H9 (cell line): Measurements from ENCODE around the gene TSGA10. TPM values are rescaled to one million over a fixed set of nuclear protein-coding genes. Genes with fewer than 3 reads are reported as not detected.

ENCODE experiments used
- DNase-seq: peaks from one replicate; pipeline ENCODE4 v3.0.0-alpha.2; 2017
- H2AFZ ChIP-seq: one replicate; pipeline ENCODE4 v1.6.1; 2013; ENCODE audit warnings: mild to moderate bottlenecking, low read length, control low read depth, moderate library complexity
- H2AK5ac ChIP-seq: 2 replicates; pipeline ENCODE4 v1.6.1; 2013; ENCODE audit warnings: low read length, control low read depth, mixed read lengths; ENCODE audit not compliant: insufficient read length
- H2BK120ac ChIP-seq: one replicate; pipeline ENCODE4 v1.6.1; 2013; ENCODE audit warnings: low read depth, mild to moderate bottlenecking, low read length, control low read depth, inconsistent platforms; ENCODE audit not compliant: poor library complexity, severe bottlenecking
- H2BK12ac ChIP-seq: 2 replicates; pipeline ENCODE4 v1.6.1; 2013; ENCODE audit warnings: low read length, control low read depth, mixed read lengths, low read depth; ENCODE audit not compliant: insufficient read length
- H2BK15ac ChIP-seq: 2 replicates; pipeline ENCODE4 v1.6.1; 2013; ENCODE audit warnings: low read depth, low read length, control low read depth
- H2BK20ac ChIP-seq: one replicate; pipeline ENCODE4 v1.6.1; 2013; ENCODE audit warnings: low read depth, mild to moderate bottlenecking, low read length, control low read depth, inconsistent platforms; ENCODE audit not compliant: poor library complexity, severe bottlenecking
- H2BK5ac ChIP-seq: 2 replicates; pipeline ENCODE4 v1.6.1; 2013; ENCODE audit warnings: low read length, control low read depth, mixed read lengths; ENCODE audit not compliant: insufficient read length
- H3K14ac ChIP-seq: 2 replicates; pipeline ENCODE4 v1.6.1; 2013; ENCODE audit warnings: low read length, control low read depth; ENCODE audit not compliant: insufficient read depth
- H3K18ac ChIP-seq: 2 replicates; pipeline ENCODE4 v1.6.1; 2013; ENCODE audit warnings: low read depth, mild to moderate bottlenecking, mixed read lengths, low read length, control low read depth; ENCODE audit not compliant: insufficient read length
- H3K23ac ChIP-seq: 2 replicates; pipeline ENCODE4 v1.6.1; 2013; ENCODE audit warnings: low read length, control low read depth, mixed read lengths, low read depth; ENCODE audit not compliant: insufficient read length
- H3K23me2 ChIP-seq: 2 replicates; pipeline ENCODE4 v1.6.1; 2013; ENCODE audit warnings: low read depth, mild to moderate bottlenecking, mixed read lengths, low read length, control low read depth; ENCODE audit not compliant: insufficient read length, poor library complexity, severe bottlenecking
- H3K27ac ChIP-seq: 2 replicates; pipeline ENCODE4 v1.5.1; 2013; ENCODE audit warnings: low read length, control low read depth, mixed read lengths, low read depth; ENCODE audit not compliant: insufficient read length
- H3K27me3 ChIP-seq: 2 replicates; pipeline ENCODE4 v1.6.1; 2013; ENCODE audit warnings: low read length, control low read depth, inconsistent platforms; ENCODE audit not compliant: insufficient read depth
- H3K4ac ChIP-seq: 2 replicates; pipeline ENCODE4 v1.6.1; 2013; ENCODE audit warnings: low read depth, mild to moderate bottlenecking, control low read depth, inconsistent platforms, low read length, moderate library complexity
- H3K4me1 ChIP-seq: 2 replicates; pipeline ENCODE4 v1.6.1; 2013; ENCODE audit warnings: low read length, control low read depth, inconsistent platforms; ENCODE audit not compliant: insufficient read depth
- H3K4me2 ChIP-seq: 2 replicates; pipeline ENCODE4 v1.6.1; 2013; ENCODE audit warnings: low read length, control low read depth, mixed read lengths; ENCODE audit not compliant: insufficient read length, insufficient read depth
- H3K56ac ChIP-seq: 2 replicates; pipeline ENCODE4 v1.6.1; 2013; ENCODE audit warnings: low read depth, mild to moderate bottlenecking, mixed read lengths, low read length, control low read depth; ENCODE audit not compliant: insufficient read length
- H3K79me1 ChIP-seq: 2 replicates; pipeline ENCODE4 v1.6.1; 2013; ENCODE audit warnings: low read depth, mild to moderate bottlenecking, moderate library complexity, low read length, control low read depth, inconsistent platforms; ENCODE audit not compliant: insufficient read depth, poor library complexity, severe bottlenecking
- H3K79me2 ChIP-seq: 2 replicates; pipeline ENCODE4 v1.6.1; 2013; ENCODE audit warnings: low read length, control low read depth, inconsistent platforms; ENCODE audit not compliant: insufficient read depth
- H3K9ac ChIP-seq: 2 replicates; pipeline ENCODE4 v1.6.1; 2013; ENCODE audit warnings: low read length, control low read depth, mixed read lengths; ENCODE audit not compliant: insufficient read length; ENCODE audit errors: extremely low read depth
- H3K9me3 ChIP-seq: one replicate; pipeline ENCODE4 v1.6.1; 2013; ENCODE audit warnings: low read depth, low read length, inconsistent platforms; ENCODE audit not compliant: control insufficient read depth
- H3T11ph ChIP-seq: one replicate; pipeline ENCODE4 v1.6.1; 2013; ENCODE audit warnings: mild to moderate bottlenecking, low read length, control low read depth, inconsistent platforms
- H4K20me1 ChIP-seq: one replicate; pipeline ENCODE4 v1.6.1; 2013; ENCODE audit not compliant: control insufficient read depth, insufficient read length, insufficient read depth
- H4K5ac ChIP-seq: 2 replicates; pipeline ENCODE4 v1.6.1; 2013; ENCODE audit warnings: low read depth, mild to moderate bottlenecking, mixed read lengths, low read length, control low read depth; ENCODE audit not compliant: insufficient read length
- H4K8ac ChIP-seq: replicated peaks from 2 replicates; pipeline ENCODE4 v1.6.1; 2013; ENCODE audit warnings: low read length, control low read depth, mixed read lengths, low read depth; ENCODE audit not compliant: insufficient read length
- H4K91ac ChIP-seq: 2 replicates; pipeline ENCODE4 v1.6.1; 2013; ENCODE audit warnings: low read depth, mild to moderate bottlenecking, moderate library complexity, mixed read lengths, low read length, control low read depth; ENCODE audit not compliant: insufficient read length
- H3K27ac Mint-ChIP-seq, 3 experiments: 2 replicates in 2 of 3; 3 replicates in 1 of 3; pipeline ENCODE4 v1.8.0; 2020 to 2021; ENCODE audit warnings: mixed read lengths in 3 of 3, mild to moderate bottlenecking in 1 of 3, moderate library complexity in 1 of 3
- H3K27me3 Mint-ChIP-seq: 2 replicates; pipeline ENCODE4 v1.8.0; 2021; ENCODE audit warnings: low read depth, mild to moderate bottlenecking, moderate library complexity, mixed read lengths
- H3K36me3 Mint-ChIP-seq, 3 experiments: 2 replicates in 2 of 3; 3 replicates in 1 of 3; pipeline ENCODE4 v1.8.0; 2020 to 2021; ENCODE audit warnings: low read depth in 3 of 3, mixed read lengths in 3 of 3; ENCODE audit not compliant: insufficient read depth in 1 of 3
- H3K4me1 Mint-ChIP-seq, 2 experiments: 2 replicates each; pipeline ENCODE4 v1.8.0; 2020; ENCODE audit warnings: mixed read lengths in 2 of 2
- H3K4me3 Mint-ChIP-seq, 2 experiments: 2 replicates in 1 of 2; 3 replicates in 1 of 2; pipeline ENCODE4 v1.8.0; 2020 to 2021; ENCODE audit warnings: mild to moderate bottlenecking in 2 of 2, mixed read lengths in 2 of 2, moderate library complexity in 1 of 2
- H3K9me3 Mint-ChIP-seq, 2 experiments: 2 replicates in 1 of 2; 3 replicates in 1 of 2; pipeline ENCODE4 v1.8.0; 2020; ENCODE audit warnings: mild to moderate bottlenecking in 2 of 2, mixed read lengths in 2 of 2, moderate library complexity in 1 of 2
- WGBS: extraction: QIAGEN DNeasy Blood & Tissue Kit; methylation state at CpG from one replicate; pipeline ENCODE4 v1.1.7; 2013; ENCODE audit warnings: missing lambda C conversion rate, low lambda C conversion rate, mixed read lengths; ENCODE audit not compliant: insufficient read length; ENCODE audit errors: extremely low coverage; 5-methylcytosine and 5-hydroxymethylcytosine counted together
- total RNA-seq: library from RNA; stranded (reverse); gene quantifications from 2 replicates; pipeline ENCODE4 v1.2.1, GENCODE V29; 2021
- TF ChIP-seq, protein P1 (sequence below): fragments of 200-600 bp; sonication (generic); conservative IDR thresholded peaks from 3 replicates; pipeline ENCODE4 v1.8.0; 2021; ENCODE audit warnings: antibody characterized with exemption, mild to moderate bottlenecking

TSGA10 gene
- total RNA-seq, 1 experiment from 2014 or later, result 6.3 TPM

DNA sequence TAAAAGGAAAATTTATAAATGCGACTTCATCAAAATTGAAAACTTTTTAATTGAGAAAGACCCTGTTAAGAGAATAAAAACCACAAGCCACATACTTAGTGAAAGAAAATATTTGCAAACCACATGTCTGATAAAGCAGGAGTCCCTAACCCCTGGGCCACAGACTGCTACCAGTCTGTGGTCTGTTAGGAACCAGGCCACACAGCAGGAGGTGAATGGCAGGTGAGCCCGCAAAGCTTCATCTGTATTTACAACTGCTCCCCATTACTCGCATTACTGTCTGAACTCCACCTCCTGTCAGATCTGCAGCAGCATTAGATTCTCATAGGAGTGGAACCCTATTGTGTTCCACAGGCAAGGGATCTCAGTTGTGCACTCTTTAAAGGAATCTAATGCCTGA, 123.3 kb downstream of the TSGA10 start:
- Histone ChIP-seq H4K8ac (no peak overlapping the region), H2AFZ (no peak overlapping the region), H3K4ac (no peak overlapping the region), H2BK5ac (no peak overlapping the region), H3K4me1 (no peaks in the 10 kb centered on the region), H3K23me2 (no peaks in the 10 kb centered on the region), H3K79me1 (no peaks in the 10 kb centered on the region), H3K9ac (no peak overlapping the region), H3T11ph (no peak overlapping the region), H2BK12ac (no peak overlapping the region), H3K27ac (no peak overlapping the region), H3K18ac (no peak overlapping the region), H4K5ac (no peak overlapping the region), H3K79me2 (no peaks in the 10 kb centered on the region), H4K20me1 (no peaks in the 10 kb centered on the region), H4K91ac (no peak overlapping the region), H2BK120ac (no peak overlapping the region), H3K56ac (no peak overlapping the region), H3K9me3 (no peaks in the 10 kb centered on the region), H2BK15ac (no peak overlapping the region), H2BK20ac (no peak overlapping the region), H3K23ac (no peak overlapping the region), H3K27me3 (no peaks in the 10 kb centered on the region), H3K14ac (no peak overlapping the region), H2AK5ac (no peak overlapping the region), H3K4me2 (no peak overlapping the region)
- H3K27me3 Mint-ChIP-seq, result no peaks in the 10 kb centered on the region; the same call in 1 of the 2 replicates
- H3K4me1 Mint-ChIP-seq, result no peaks in the 10 kb centered on the region
- no peak for DNase-seq
- H3K4me3 Mint-ChIP-seq, result no peak overlapping the region
- no peak overlapping the region; a peak in 1 of 7 replicates for H3K27ac Mint-ChIP-seq
- WGBS, result no CpG with 5 or more reads among the region's 3 CpGs
- TF ChIP-seq, protein P1, sequence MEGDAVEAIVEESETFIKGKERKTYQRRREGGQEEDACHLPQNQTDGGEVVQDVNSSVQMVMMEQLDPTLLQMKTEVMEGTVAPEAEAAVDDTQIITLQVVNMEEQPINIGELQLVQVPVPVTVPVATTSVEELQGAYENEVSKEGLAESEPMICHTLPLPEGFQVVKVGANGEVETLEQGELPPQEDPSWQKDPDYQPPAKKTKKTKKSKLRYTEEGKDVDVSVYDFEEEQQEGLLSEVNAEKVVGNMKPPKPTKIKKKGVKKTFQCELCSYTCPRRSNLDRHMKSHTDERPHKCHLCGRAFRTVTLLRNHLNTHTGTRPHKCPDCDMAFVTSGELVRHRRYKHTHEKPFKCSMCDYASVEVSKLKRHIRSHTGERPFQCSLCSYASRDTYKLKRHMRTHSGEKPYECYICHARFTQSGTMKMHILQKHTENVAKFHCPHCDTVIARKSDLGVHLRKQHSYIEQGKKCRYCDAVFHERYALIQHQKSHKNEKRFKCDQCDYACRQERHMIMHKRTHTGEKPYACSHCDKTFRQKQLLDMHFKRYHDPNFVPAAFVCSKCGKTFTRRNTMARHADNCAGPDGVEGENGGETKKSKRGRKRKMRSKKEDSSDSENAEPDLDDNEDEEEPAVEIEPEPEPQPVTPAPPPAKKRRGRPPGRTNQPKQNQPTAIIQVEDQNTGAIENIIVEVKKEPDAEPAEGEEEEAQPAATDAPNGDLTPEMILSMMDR, result no peak
- no peaks in the 10 kb centered on the region for H3K36me3 Mint-ChIP-seq
- no peaks in the 10 kb centered on the region for H3K9me3 Mint-ChIP-seq
